ENCODE results near the gene MAPK9. TPM values are rescaled to one million over a fixed set of nuclear protein-coding genes. Genes with fewer than 3 reads are reported as not detected.

Gene MAPK9
- polyA plus RNA-seq, 5 donors = 32.3 to 41.2 (median 39.3) TPM

DNA sequence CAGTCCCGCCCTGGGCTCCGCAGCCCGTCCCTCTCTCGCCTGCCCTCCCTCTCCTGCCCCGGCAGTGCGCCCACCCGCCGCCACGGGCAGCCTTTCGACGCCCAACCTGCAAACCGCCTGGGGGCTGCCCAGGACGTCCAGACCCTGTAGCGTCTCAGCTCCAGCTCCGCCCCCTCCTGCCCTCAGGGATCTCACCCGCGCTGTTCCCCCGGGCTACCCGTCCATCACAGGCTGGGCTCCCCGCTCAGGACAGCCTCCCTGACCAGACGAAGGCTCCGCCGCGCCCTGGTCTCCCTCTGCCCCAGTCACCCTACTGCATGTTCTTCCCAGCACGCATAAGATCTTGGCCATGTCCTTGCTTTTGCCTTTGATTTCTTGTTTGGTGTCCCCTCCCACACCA is 84.3 kb downstream of the MAPK9 start:
- DNase-seq = no peak

DNA sequence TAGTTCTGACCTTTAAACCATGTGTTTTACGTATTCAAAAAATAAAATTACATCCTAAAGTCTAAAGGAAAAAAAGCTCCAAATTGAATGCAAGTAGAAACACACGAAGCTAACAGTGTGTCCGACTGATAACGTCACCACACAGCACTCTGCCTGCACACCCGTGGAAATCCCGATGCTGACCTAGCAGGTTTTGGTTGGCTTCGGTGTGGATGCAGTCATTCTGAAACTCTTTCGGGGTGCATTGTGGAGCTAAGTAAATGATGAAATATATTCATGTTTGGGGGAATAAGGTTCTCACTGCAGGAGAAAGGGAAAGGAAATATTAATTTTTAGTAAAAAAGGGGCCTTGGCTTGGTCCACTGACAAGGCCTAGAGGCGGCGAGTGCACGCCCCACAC is 84.9 kb downstream of the MAPK9 start:
- no peak for DNase-seq

DNA sequence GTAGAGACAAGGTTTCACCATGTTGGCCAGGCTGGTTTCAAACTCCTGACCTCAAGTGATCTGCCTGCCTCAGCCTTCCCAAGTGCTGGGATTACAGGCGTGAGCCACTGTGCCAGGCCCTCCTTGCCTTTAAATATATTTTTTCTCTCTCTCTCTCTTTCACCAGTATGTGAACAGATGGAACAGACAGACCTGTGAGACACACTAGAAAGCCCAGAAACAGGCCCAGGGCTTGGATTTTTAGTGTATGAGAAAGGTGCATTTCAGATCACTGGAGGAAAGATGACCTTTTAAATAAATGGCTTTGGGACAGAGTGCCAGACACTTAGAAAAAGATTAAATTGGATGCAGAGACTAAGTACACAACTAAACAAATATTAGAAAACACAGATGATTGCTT is 86.0 kb downstream of the MAPK9 start:
- DNase-seq = no peak

GRCh38 chr5:180204276-180204819 is 87.5 kb downstream of the MAPK9 start:
- no peak for DNase-seq

- no peak for DNase-seq
Measured at GRCh38 chr5:180202939-180203573, 88.8 kb downstream of the MAPK9 start.

DNA sequence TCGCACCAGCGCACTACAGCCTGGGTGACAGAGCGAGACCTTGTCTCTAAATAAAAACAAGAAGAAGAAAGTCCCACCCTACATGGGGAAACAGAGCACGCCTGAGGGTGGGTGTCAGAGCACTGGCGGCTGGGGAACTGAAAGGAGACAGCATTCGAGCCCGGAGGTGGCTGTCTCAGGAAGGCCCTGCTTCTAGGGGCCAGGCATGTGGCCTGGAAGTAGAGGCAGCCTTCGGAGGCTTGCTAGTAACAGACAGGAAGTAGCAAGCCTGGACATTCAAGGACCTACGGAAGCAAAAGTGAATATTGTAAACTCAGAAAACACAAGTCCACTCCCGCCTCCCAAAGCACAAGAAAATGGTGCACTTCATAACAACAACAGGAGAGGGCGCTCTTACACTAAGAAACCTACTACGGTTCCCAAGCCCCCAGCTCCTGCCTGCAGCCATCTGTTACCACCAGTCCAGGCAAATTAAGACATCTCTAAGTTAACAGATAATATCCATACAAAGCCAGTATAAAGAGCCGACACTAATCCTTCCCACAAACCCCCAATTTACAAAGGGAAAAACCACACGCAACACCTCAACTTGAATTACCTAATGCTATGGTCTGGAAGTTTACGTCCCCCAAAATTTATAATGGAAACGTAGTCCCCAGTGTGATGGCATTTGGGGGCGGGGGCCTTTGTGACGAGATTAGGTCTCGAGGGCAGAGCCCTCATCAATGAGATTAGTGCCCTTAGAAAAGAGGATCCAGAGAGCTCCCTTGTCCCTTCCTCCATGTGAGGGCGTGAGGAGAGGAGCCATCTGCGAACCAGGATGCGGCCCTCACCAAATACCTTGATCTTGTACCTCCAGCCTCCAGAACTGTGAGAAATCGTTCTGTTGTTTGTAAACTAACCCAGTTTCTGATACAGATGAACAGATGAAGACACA is 90.6 kb downstream of the MAPK9 start:
- no peak for DNase-seq

DNA sequence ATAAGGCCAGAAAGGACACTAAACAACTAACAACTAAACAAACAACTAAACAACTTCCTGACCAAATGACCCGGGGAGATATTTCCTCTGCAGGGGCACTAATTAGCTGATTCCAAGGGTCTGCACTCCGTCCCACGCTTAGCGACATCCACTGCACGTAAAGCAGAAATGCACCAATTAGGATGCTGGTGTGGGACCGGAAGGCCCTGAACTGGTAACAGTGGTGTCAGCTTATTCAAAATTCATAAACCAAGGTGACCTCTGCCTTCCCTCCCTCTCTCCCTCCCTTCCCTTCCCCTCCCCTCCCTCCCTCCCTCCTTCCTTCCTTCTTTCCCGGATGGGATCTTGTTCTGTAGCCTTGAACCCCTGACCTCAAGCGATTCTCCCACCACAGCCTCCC is 92.5 kb downstream of the MAPK9 start:
- DNase-seq = no peak

GRCh38 chr5:180198208-180198607 is 93.7 kb downstream of the MAPK9 start:
- no peak for DNase-seq

DNA sequence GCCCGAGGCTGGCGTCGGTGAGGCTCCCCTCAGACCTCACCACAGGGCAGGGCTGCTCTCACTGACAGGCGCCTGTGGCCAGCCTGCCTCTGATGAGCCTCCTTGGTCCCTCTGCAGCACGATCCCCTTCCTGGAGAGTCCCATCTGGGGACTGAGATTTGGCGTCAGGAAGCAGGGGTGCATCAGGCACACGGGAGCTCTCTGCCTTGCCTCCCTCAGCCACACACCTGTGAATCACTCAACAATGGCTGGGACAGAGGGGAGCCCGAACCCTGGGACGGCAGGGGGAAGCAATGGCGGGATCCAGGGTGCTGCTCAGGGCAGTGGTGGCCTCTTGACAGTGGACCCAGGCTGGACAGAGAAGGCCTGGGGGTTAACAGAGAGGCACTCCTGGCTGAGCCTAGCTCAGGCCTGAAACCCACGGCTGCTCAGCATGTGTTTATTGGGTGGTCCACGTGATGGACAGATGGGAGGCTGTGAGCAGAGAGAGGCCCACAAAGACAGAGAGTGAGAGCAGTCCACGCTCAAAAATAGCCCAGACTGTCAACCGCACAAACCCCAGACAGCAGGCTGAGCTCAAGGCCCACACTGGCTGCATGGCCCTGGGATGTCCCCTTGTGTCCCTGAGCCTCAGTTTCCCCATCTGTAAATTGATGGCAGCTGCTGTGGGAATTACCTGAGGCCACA is 94.7 kb downstream of the MAPK9 start:
- DNase-seq = no peak

DNA sequence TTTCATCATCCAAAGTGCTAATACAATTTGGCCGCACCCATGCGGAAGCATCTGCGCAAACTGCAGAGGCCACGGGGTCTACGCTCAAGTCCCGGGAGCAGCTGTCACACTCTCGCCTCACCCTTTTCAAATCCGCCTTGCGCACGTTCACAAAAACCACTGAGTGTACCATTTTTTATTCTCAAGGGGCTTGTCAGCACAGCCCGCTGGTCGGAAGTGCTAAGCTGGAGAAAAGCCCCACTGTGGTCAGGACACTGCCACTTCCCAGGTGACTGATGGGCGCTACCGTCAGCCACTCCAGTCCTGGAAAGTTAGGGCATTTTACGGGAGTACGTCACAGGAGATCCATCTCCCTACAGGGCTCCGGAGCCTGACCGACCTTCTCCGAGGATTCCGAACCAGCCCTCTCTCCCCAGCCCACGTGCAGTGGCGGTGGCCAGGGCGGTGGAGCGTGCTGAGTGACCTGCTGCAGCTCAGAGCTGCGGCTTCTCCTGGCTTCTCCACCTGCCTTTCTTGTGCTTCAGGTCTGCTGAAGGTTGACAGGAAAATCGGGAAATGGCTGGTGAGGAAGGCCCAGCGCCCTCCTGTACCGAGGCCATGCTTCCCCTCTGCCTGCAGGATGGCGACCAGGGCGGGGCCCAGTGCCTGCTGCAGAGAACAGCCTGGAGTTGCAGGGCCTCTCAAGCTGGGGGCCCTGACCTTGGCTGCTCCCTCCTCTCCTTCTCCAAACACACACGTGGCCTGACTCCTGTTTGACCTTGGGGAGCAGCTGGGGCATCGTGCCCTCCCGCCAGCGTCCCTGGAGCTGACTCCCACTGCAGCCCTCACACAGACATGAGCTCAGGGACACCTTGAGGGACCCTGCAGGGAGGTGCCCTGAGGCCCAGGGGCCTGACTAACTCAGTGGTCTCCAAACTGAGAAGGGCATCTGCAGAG is 97.2 kb downstream of the MAPK9 start:
- DNase-seq = no peak

- DNase-seq = no peak
Measured at GRCh38 chr5:180193749-180194375, 98.0 kb downstream of the MAPK9 start.

DNA sequence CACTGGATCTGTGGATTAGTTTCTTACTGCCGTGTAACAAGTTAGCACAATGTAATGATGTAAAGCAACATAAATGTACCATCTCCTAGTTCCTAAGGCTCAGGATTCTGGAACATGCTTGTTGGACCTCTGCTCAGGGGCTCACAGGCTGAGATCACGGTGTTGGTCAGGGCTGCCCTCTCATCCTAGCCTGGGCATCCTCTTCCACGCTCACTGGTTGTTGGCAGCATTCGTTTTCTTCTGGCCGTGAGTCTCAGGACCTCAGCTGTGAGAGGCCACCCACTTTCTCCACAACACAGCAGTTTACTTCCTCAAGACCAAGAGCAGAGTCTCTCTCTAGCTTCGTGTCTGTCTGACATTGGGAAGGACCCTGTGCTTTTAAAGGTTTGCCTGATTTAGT is 100.2 kb downstream of the MAPK9 start:
- no peak for DNase-seq

- DNase-seq = no peak
Measured at GRCh38 chr5:180187767-180188166, 104.1 kb downstream of the MAPK9 start.

Other genes starting within 250 kb of the MAPK9 start
- 10 to 100 TPM; 67.4 to 75.8 (median 70.3) TPM for gene RNF130, start 220.3 kb downstream of the MAPK9 start, polyA plus RNA-seq (ENCODE audit: insufficient read depth in 1 of 5, insufficient read length in 5 of 5, low replicate concordance in 1 of 5)
- under 1 TPM in 4 of 5 donors, not detected in 1; 0.10 to 0.35 (median 0.19) TPM for gene RASGEF1C, start 82.9 kb downstream of the MAPK9 start, polyA plus RNA-seq (ENCODE audit: insufficient read depth in 1 of 5, insufficient read length in 5 of 5, low replicate concordance in 1 of 5)
- 1 to 10 TPM; 5.1 to 9.7 (median 7.1) TPM for gene GFPT2, start 61.3 kb upstream of the MAPK9 start, polyA plus RNA-seq (ENCODE audit: insufficient read depth in 1 of 5, insufficient read length in 5 of 5, low replicate concordance in 1 of 5)
- gene CNOT6, start 202.3 kb upstream of the MAPK9 start, polyA plus RNA-seq (ENCODE audit: insufficient read depth in 1 of 5, insufficient read length in 5 of 5, low replicate concordance in 1 of 5) = 10 to 100 TPM; 33.0 to 55.2 (median 51.3) TPM

Measured in right lung (tissue), 5 donors.